HG03442 (cell line): ENCODE measurements around the gene CLK4.
"Not testable (repeated sequence)": the region's sequence is repeated elsewhere in the genome, so short reads cannot be mapped to it uniquely, and the experiment has no call there.

Source experiments
- ATAC-seq: cut with Tn5 transposase; IDR thresholded peaks from one replicate; pipeline ENCODE4 v1.9.1; 2021; ENCODE audit warnings: mild to moderate bottlenecking, moderate library complexity; ENCODE audit not compliant: unreplicated experiment

Gene CLK4

GRCh38 chr5:178587763-178588611 is 38.9 kb downstream of the CLK4 start:
- ATAC-seq, result no peak

GRCh38 chr5:178586396-178586795 is 40.5 kb downstream of the CLK4 start:
- no peak for ATAC-seq

- not testable (repeated sequence) for ATAC-seq
These were observed 41.4 kb downstream of the CLK4 start for GRCh38 chr5:178585421-178585820.

GRCh38 chr5:178583279-178583678 is 43.6 kb downstream of the CLK4 start:
- no peak for ATAC-seq

- no peak for ATAC-seq
These were observed 44.6 kb downstream of the CLK4 start for GRCh38 chr5:178582291-178582690.

- no peak for ATAC-seq
These were observed 45.2 kb downstream of the CLK4 start for GRCh38 chr5:178581621-178582020.

GRCh38 chr5:178580271-178580955 is 46.4 kb downstream of the CLK4 start:
- no peak for ATAC-seq

GRCh38 chr5:178577944-178578343 is 48.9 kb downstream of the CLK4 start:
- ATAC-seq, result no peak

GRCh38 chr5:178577376-178577839 is 49.4 kb downstream of the CLK4 start:
- no peak for ATAC-seq

- no peak for ATAC-seq
These were observed 50.1 kb downstream of the CLK4 start for GRCh38 chr5:178576591-178577351.

GRCh38 chr5:178573216-178573615 is 53.6 kb downstream of the CLK4 start:
- no peak for ATAC-seq

- no peak for ATAC-seq
These were observed 54.2 kb downstream of the CLK4 start for GRCh38 chr5:178572617-178573016.

GRCh38 chr5:178569485-178569884 is 57.4 kb downstream of the CLK4 start:
- ATAC-seq, result no peak

GRCh38 chr5:178564811-178565550 is 61.9 kb downstream of the CLK4 start:
- ATAC-seq, result no peak

GRCh38 chr5:178564397-178564796 is 62.5 kb downstream of the CLK4 start:
- ATAC-seq, result no peak

- ATAC-seq, result no peak
These were observed 63.2 kb downstream of the CLK4 start for GRCh38 chr5:178563621-178564020.

GRCh38 chr5:178561746-178562264 is 65.0 kb downstream of the CLK4 start:
- ATAC-seq, result no peak

GRCh38 chr5:178560911-178561310 is 65.9 kb downstream of the CLK4 start:
- no peak for ATAC-seq

- ATAC-seq, result no peak
These were observed 69.4 kb downstream of the CLK4 start for GRCh38 chr5:178557416-178557815.

GRCh38 chr5:178555771-178556211 is 71.1 kb downstream of the CLK4 start:
- no peak for ATAC-seq
